Measurements from ENCODE around the gene APEX2. TPM values are rescaled to one million over a fixed set of nuclear protein-coding genes. Genes with fewer than 3 reads are reported as not detected.

APEX2 gene
- total and polyA plus RNA-seq, 2 experiments from 2014 or later = 10.0 to 20.1 TPM

DNA sequence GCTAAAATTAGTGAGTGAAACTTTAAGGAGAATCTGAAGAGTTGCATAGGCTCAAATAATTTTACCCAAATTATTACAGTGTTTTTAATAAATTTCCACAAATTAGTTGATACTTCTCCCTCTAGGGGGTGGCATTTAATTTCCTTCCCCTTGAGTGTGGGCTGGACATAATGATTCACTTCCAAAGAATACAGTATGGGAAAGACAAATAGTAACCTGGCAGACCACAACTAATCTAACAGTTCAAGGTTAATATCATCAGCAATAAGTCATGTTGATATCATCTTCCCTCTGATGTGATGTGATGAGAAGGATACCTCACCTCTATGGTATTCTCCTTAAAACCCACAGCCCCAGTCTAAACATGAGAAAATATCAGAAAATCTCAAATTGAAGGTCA, 21.7 kb upstream of the APEX2 start (continued):
- TF ChIP-seq, protein P1, sequence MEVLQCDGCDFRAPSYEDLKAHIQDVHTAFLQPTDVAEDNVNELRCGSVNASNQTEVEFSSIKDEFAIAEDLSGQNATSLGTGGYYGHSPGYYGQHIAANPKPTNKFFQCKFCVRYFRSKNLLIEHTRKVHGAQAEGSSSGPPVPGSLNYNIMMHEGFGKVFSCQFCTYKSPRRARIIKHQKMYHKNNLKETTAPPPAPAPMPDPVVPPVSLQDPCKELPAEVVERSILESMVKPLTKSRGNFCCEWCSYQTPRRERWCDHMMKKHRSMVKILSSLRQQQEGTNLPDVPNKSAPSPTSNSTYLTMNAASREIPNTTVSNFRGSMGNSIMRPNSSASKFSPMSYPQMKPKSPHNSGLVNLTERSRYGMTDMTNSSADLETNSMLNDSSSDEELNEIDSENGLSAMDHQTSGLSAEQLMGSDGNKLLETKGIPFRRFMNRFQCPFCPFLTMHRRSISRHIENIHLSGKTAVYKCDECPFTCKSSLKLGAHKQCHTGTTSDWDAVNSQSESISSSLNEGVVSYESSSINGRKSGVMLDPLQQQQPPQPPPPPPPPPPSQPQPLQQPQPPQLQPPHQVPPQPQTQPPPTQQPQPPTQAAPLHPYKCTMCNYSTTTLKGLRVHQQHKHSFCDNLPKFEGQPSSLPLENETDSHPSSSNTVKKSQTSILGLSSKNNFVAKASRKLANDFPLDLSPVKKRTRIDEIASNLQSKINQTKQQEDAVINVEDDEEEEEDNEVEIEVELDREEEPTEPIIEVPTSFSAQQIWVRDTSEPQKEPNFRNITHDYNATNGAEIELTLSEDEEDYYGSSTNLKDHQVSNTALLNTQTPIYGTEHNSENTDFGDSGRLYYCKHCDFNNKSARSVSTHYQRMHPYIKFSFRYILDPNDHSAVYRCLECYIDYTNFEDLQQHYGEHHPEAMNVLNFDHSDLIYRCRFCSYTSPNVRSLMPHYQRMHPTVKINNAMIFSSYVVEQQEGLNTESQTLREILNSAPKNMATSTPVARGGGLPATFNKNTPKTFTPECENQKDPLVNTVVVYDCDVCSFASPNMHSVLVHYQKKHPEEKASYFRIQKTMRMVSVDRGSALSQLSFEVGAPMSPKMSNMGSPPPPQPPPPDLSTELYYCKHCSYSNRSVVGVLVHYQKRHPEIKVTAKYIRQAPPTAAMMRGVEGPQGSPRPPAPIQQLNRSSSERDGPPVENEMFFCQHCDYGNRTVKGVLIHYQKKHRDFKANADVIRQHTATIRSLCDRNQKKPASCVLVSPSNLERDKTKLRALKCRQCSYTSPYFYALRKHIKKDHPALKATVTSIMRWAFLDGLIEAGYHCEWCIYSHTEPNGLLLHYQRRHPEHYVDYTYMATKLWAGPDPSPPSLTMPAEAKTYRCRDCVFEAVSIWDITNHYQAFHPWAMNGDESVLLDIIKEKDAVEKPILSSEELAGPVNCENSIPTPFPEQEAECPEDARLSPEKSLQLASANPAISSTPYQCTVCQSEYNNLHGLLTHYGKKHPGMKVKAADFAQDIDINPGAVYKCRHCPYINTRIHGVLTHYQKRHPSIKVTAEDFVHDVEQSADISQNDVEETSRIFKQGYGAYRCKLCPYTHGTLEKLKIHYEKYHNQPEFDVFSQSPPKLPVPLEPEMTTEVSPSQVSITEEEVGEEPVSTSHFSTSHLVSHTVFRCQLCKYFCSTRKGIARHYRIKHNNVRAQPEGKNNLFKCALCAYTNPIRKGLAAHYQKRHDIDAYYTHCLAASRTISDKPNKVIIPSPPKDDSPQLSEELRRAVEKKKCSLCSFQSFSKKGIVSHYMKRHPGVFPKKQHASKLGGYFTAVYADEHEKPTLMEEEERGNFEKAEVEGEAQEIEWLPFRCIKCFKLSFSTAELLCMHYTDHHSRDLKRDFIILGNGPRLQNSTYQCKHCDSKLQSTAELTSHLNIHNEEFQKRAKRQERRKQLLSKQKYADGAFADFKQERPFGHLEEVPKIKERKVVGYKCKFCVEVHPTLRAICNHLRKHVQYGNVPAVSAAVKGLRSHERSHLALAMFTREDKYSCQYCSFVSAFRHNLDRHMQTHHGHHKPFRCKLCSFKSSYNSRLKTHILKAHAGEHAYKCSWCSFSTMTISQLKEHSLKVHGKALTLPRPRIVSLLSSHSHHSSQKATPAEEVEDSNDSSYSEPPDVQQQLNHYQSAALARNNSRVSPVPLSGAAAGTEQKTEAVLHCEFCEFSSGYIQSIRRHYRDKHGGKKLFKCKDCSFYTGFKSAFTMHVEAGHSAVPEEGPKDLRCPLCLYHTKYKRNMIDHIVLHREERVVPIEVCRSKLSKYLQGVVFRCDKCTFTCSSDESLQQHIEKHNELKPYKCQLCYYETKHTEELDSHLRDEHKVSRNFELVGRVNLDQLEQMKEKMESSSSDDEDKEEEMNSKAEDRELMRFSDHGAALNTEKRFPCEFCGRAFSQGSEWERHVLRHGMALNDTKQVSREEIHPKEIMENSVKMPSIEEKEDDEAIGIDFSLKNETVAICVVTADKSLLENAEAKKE (CRISPR knock-in tag; IDR thresholded peaks at IDR 0.05) = no peak
- TF ChIP-seq, protein P2, sequence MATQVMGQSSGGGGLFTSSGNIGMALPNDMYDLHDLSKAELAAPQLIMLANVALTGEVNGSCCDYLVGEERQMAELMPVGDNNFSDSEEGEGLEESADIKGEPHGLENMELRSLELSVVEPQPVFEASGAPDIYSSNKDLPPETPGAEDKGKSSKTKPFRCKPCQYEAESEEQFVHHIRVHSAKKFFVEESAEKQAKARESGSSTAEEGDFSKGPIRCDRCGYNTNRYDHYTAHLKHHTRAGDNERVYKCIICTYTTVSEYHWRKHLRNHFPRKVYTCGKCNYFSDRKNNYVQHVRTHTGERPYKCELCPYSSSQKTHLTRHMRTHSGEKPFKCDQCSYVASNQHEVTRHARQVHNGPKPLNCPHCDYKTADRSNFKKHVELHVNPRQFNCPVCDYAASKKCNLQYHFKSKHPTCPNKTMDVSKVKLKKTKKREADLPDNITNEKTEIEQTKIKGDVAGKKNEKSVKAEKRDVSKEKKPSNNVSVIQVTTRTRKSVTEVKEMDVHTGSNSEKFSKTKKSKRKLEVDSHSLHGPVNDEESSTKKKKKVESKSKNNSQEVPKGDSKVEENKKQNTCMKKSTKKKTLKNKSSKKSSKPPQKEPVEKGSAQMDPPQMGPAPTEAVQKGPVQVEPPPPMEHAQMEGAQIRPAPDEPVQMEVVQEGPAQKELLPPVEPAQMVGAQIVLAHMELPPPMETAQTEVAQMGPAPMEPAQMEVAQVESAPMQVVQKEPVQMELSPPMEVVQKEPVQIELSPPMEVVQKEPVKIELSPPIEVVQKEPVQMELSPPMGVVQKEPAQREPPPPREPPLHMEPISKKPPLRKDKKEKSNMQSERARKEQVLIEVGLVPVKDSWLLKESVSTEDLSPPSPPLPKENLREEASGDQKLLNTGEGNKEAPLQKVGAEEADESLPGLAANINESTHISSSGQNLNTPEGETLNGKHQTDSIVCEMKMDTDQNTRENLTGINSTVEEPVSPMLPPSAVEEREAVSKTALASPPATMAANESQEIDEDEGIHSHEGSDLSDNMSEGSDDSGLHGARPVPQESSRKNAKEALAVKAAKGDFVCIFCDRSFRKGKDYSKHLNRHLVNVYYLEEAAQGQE (IDR thresholded peaks at IDR 0.05; ENCODE audit: unreplicated experiment) = no peak
- TF ChIP-seq JUNB (IDR thresholded peaks at IDR 0.05; ENCODE audit: unreplicated experiment) = no peak

DNA sequence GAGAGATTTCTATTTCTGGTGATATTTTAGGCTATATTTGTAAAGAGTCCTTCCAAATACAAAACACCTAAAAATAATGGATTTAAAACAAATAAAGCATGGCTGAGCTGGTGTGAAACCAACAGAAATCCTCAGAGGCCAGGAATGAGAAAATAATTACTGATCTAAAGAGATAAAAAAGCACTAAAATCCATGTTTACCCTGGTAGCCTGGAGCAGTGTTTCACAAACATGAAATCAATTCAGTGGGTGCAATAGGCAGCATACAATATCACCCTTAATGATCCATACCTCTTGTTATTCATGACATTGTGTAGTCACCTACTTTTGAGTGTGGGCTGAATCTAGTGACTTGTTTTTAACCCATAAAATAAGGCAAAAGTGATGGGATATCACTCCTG, 20.7 kb upstream of the APEX2 start:
- H3K4me3 ChIP-seq = no peak overlapping the region
- H4K20me1 ChIP-seq (replicated peaks; ENCODE audit: insufficient read depth) = no peaks in the 10 kb centered on the region
- H3K4me1 Mint-ChIP-seq = no peaks in the 10 kb centered on the region
- no peaks in the 10 kb centered on the region for H3K4me1 ChIP-seq (ENCODE audit: insufficient read depth)
- H2AFZ ChIP-seq = no peak overlapping the region
- no peak overlapping the region for H3K4me3 Mint-ChIP-seq
- H3K27me3 Mint-ChIP-seq (ENCODE audit: insufficient read depth, low read depth, poor library complexity) = no peaks in the 10 kb centered on the region
- no peaks in the 10 kb centered on the region for H3K9me2 ChIP-seq (ENCODE audit: insufficient read depth)
- no peaks in the 10 kb centered on the region for H3K27me3 ChIP-seq (ENCODE audit: insufficient read depth)
- no peaks in the 10 kb centered on the region for H3K36me3 ChIP-seq (ENCODE audit: insufficient read depth)
- no peaks in the 10 kb centered on the region for H3K9me3 Mint-ChIP-seq
- no peak overlapping the region for H3K27ac ChIP-seq (ENCODE audit: low read depth)
- H3K79me2 ChIP-seq (replicated peaks; ENCODE audit: insufficient read depth) = no peaks in the 10 kb centered on the region
- ATAC-seq (no peak), DNase-seq (ENCODE audit: low spot score) (no peak)
- no peak overlapping the region for H3K4me2 ChIP-seq
- H3K36me3 Mint-ChIP-seq (ENCODE audit: low read depth) = no peaks in the 10 kb centered on the region
- no peak overlapping the region for H3K27ac Mint-ChIP-seq
- no peaks in the 10 kb centered on the region for H3F3A ChIP-seq (replicated peaks; ENCODE audit: low read depth)
- TF ChIP-seq NANOG (IDR thresholded peaks at IDR 0.05; ENCODE audit: borderline replicate concordance) = no peak
- no peak for TF ChIP-seq ZNF114 (CRISPR knock-in tag; IDR thresholded peaks at IDR 0.05)
- TF ChIP-seq EZH2 (IDR thresholded peaks at IDR 0.05; ENCODE audit: low read depth, unreplicated experiment) = no peak
- no peak for TF ChIP-seq EZH2phosphoT487 (IDR thresholded peaks at IDR 0.05; ENCODE audit: unreplicated experiment)

All from GM23338 (cell line).